Natural killer cell (primary cell): ENCODE measurements around the gene GNAT1. TPM values are rescaled to one million over a fixed set of nuclear protein-coding genes. Genes with fewer than 3 reads are reported as not detected.

ENCODE experiments used
- ATAC-seq, 3 donors: fragments of 150-1000 bp in 2 of 3; fragments of 200-7000 bp in 1 of 3; cut with Tn5 transposase; 1 replicate in 1 of 3; 2 replicates in 2 of 3; pipeline ENCODE4 v1.10.0; 2021; ENCODE audit warnings: mild to moderate bottlenecking in 2 of 3, moderate library complexity in 2 of 3
- DNase-seq, 2 donors: peaks; one replicate each; pipeline versions ENCODE4 v3.0.0 to v3.0.0-alpha.2; 2013 to 2021; ENCODE audit warnings: mixed read lengths in 1 of 2
- H3K27ac ChIP-seq: one replicate; pipeline ENCODE4 v1.5.1; 2013; ENCODE audit warnings: mild to moderate bottlenecking, low read length
- H3K27me3 ChIP-seq: one replicate; pipeline ENCODE4 v1.6.1; 2013; ENCODE audit warnings: low read length; ENCODE audit not compliant: control insufficient read depth, insufficient read depth
- H3K36me3 ChIP-seq: one replicate; pipeline ENCODE4 v1.6.1; 2013; ENCODE audit warnings: low read length; ENCODE audit not compliant: control insufficient read depth, insufficient read depth
- H3K4me1 ChIP-seq: one replicate; pipeline ENCODE4 v1.6.1; 2013; ENCODE audit warnings: low read length; ENCODE audit not compliant: control insufficient read depth, insufficient read depth
- H3K4me3 ChIP-seq: one replicate; pipeline ENCODE4 v1.5.1; 2013; ENCODE audit warnings: low read length
- H3K9me3 ChIP-seq: one replicate; pipeline ENCODE4 v1.6.1; 2013; ENCODE audit warnings: low read length; ENCODE audit not compliant: control insufficient read depth, insufficient read depth
- H3K27ac Mint-ChIP-seq, 2 donors: one replicate each; pipeline ENCODE4 v1.8.0; 2022; ENCODE audit warnings: mild to moderate bottlenecking in 2 of 2, mixed read lengths in 2 of 2, moderate library complexity in 1 of 2
- H3K27me3 Mint-ChIP-seq, 2 donors: one replicate each; pipeline ENCODE4 v1.8.0; 2022; ENCODE audit warnings: low read depth in 2 of 2, mixed read lengths in 2 of 2
- H3K36me3 Mint-ChIP-seq: one replicate; pipeline ENCODE4 v1.8.0; 2022; ENCODE audit warnings: mixed read lengths
- H3K4me1 Mint-ChIP-seq, 2 donors: one replicate each; pipeline ENCODE4 v1.8.0; 2022; ENCODE audit warnings: mixed read lengths in 2 of 2
- H3K4me3 Mint-ChIP-seq: one replicate; pipeline ENCODE4 v1.8.0; 2022; ENCODE audit warnings: mild to moderate bottlenecking, moderate library complexity, mixed read lengths
- H3K9me3 Mint-ChIP-seq, 2 donors: one replicate each; pipeline ENCODE4 v1.8.0; 2022; ENCODE audit warnings: mixed read lengths in 2 of 2
- WGBS: methylation state at CpG from one replicate; pipeline ENCODE4 v1.1.7; 2013; ENCODE audit warnings: missing lambda C conversion rate; ENCODE audit not compliant: insufficient coverage; 5-methylcytosine and 5-hydroxymethylcytosine counted together
- intact Hi-C: fragments of 100-400 bp; cut with micrococcal nuclease; formaldehyde crosslinking; loops from one replicate; pipeline ENCODE4 v1.14.2; 2022
- total RNA-seq, 4 donors: library from RNA; stranded (reverse); fragments of 120-200 nt in 1 of 4; gene quantifications; one replicate each; pipeline versions ENCODE4 v1.2.3 to v1.2.4, GENCODE V29; 2013 to 2022
- TF ChIP-seq, protein P1 (sequence below): fragments of 200-600 bp; IDR thresholded peaks from one replicate; pipeline ENCODE4 v1.8.0; 2022; ENCODE audit warnings: antibody characterized with exemption

GNAT1 gene
- total RNA-seq, 3 donors from 2014 or later (not counting 1 experiment from before 2014, with no cell fraction given): not detected

DNA sequence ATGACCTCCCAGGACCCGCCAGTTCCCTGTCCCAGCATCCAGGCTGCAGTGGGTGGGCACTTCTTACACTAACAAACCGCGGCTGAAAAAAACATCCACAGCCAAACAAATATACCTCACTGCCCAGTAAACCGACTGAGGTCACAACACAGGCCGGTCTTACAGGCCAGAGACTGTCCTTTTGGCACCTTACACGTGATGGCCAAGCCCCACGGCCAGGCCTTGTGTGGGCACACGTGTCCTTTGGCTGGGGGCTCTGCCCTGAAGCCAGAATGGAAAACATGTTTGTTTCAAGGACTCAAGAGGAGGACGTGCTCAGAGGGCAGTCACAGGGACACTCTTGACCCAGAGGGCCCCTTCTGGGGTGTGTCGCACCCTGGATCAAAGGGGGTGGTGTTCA lies 23.4 kb downstream of the GNAT1 start:
- H3K4me3 ChIP-seq: no peak overlapping the region
- H3K9me3 ChIP-seq: no peaks in the 10 kb centered on the region
- Mint-ChIP-seq H3K9me3 (no peaks in the 10 kb centered on the region), H3K27ac (no peak overlapping the region), H3K4me1 (no peaks in the 10 kb centered on the region), H3K27me3 (no peaks in the 10 kb centered on the region), H3K36me3 (no peaks in the 10 kb centered on the region), H3K4me3 (no peak overlapping the region)
- TF ChIP-seq, protein P1, sequence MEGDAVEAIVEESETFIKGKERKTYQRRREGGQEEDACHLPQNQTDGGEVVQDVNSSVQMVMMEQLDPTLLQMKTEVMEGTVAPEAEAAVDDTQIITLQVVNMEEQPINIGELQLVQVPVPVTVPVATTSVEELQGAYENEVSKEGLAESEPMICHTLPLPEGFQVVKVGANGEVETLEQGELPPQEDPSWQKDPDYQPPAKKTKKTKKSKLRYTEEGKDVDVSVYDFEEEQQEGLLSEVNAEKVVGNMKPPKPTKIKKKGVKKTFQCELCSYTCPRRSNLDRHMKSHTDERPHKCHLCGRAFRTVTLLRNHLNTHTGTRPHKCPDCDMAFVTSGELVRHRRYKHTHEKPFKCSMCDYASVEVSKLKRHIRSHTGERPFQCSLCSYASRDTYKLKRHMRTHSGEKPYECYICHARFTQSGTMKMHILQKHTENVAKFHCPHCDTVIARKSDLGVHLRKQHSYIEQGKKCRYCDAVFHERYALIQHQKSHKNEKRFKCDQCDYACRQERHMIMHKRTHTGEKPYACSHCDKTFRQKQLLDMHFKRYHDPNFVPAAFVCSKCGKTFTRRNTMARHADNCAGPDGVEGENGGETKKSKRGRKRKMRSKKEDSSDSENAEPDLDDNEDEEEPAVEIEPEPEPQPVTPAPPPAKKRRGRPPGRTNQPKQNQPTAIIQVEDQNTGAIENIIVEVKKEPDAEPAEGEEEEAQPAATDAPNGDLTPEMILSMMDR: no peak
- ATAC-seq (no peak), DNase-seq (no peak)
- H3K27me3 ChIP-seq: no peaks in the 10 kb centered on the region
- no peaks in the 10 kb centered on the region for H3K36me3 ChIP-seq
- intact Hi-C loops: no loop called here
- H3K4me1 ChIP-seq: no peaks in the 10 kb centered on the region
- H3K27ac ChIP-seq: no peak overlapping the region
- 84% methylated on average over 10 of the region's 10 CpGs for WGBS

DNA sequence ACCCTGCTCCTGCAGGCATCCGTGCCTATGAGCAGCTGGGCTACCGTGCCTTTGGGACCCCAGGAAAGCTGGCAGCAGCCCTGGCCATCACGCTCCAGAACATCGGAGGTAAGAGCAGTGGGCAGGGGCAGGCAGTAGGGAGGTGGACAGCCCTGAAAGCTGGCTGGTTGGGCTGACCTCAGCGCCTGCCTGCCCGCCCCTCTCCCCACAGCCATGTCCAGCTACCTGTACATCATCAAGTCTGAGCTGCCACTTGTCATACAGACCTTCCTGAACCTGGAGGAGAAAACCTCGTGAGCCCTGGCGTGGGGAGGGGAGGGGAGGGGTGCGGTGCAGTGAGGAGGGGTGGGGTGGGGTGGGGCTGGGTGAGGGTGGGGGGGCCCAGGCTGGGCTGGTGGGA lies 24.1 kb downstream of the GNAT1 start:
- WGBS: 97% methylated on average over 5 of the region's 9 CpGs
- intact Hi-C loops: no loop called here
- H3K36me3 ChIP-seq: no peaks in the 10 kb centered on the region
- no peak overlapping the region for H3K27ac ChIP-seq
- H3K36me3 Mint-ChIP-seq: no peaks in the 10 kb centered on the region
- H3K9me3 ChIP-seq: no peaks in the 10 kb centered on the region
- H3K4me1 ChIP-seq: no peaks in the 10 kb centered on the region
- no peak overlapping the region for H3K27ac Mint-ChIP-seq
- H3K27me3 Mint-ChIP-seq: no peaks in the 10 kb centered on the region
- TF ChIP-seq, protein P1: no peak
- ATAC-seq (no peak), DNase-seq (no peak)
- no peaks in the 10 kb centered on the region for H3K9me3 Mint-ChIP-seq
- H3K27me3 ChIP-seq: no peaks in the 10 kb centered on the region
- no peak overlapping the region for H3K4me3 ChIP-seq
- no peak overlapping the region for H3K4me3 Mint-ChIP-seq
- no peaks in the 10 kb centered on the region for H3K4me1 Mint-ChIP-seq

DNA sequence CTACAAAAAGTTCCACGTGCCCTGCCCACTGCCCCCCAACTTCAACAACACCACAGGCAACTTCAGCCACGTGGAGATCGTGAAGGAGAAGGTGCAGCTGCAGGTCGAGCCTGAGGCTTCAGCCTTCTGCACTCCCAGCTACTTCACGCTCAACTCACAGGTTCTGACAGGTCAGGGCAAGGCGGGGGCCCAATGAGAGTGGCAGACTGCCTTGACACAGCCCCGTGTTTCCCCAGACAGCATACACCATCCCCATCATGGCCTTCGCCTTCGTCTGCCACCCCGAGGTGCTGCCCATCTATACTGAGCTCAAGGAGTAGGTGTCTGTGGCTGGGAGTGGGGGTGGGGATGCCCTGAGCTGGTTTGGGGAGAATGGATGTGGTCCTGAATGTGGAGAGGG lies 26.3 kb downstream of the GNAT1 start:
- Histone ChIP-seq H3K4me1 (peaks cover 3% of the 10 kb centered on the region), H3K27me3 (no peaks in the 10 kb centered on the region), H3K36me3 (no peaks in the 10 kb centered on the region), H3K27ac (no peak overlapping the region), H3K4me3 (no peak overlapping the region), H3K9me3 (no peaks in the 10 kb centered on the region)
- no peak overlapping the region for H3K4me3 Mint-ChIP-seq
- no peaks in the 10 kb centered on the region for H3K36me3 Mint-ChIP-seq
- TF ChIP-seq, protein P1: no peak
- ATAC-seq (no peak), DNase-seq (no peak)
- intact Hi-C loops: no loop called here
- H3K4me1 Mint-ChIP-seq: no peaks in the 10 kb centered on the region
- no peaks in the 10 kb centered on the region for H3K9me3 Mint-ChIP-seq
- H3K27me3 Mint-ChIP-seq: no peaks in the 10 kb centered on the region
- WGBS: 80% methylated on average over 9 of the region's 10 CpGs
- H3K27ac Mint-ChIP-seq: no peak overlapping the region

DNA sequence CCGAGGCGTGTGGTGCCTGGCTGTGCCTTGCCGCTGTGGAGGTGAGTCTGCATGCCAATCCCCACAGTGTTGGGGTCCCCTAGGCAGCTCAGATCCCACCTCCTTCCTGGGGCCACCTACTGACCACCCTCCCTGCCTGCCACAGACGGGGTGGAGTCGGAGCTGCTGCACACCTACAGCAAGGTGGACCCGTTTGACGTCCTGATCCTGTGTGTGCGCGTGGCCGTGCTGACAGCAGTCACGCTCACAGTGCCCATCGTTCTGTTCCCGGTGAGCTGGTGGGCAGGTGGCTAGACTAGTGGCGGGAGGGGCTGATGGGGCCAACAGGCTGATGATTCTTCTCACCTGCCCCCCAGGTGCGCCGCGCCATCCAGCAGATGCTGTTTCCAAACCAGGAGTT lies 27.0 kb downstream of the GNAT1 start:
- Mint-ChIP-seq H3K9me3 (no peaks in the 10 kb centered on the region), H3K4me3 (no peak overlapping the region), H3K4me1 (no peaks in the 10 kb centered on the region), H3K27ac (no peak overlapping the region), H3K36me3 (no peaks in the 10 kb centered on the region), H3K27me3 (no peaks in the 10 kb centered on the region)
- H3K27me3 ChIP-seq: no peaks in the 10 kb centered on the region
- H3K4me1 ChIP-seq: peaks cover 3% of the 10 kb centered on the region
- no peaks in the 10 kb centered on the region for H3K36me3 ChIP-seq
- 95% methylated on average over 17 of the region's 17 CpGs for WGBS
- no peak for DNase-seq
- no peaks in the 10 kb centered on the region for H3K9me3 ChIP-seq
- ATAC-seq: no peak
- H3K4me3 ChIP-seq: no peak overlapping the region
- no peak overlapping the region for H3K27ac ChIP-seq
- TF ChIP-seq, protein P1: no peak
- intact Hi-C loops: no loop called here
